ENCODE measurements around the gene LSS.

The LSS gene

GRCh38 chr21:46228345-46229051 lies at the start of gene LSS:
Gene LSS (minus strand): TSS chr21:46228774. CDS start chr21:46228745, 29 bp downstream.
- H3K27me3 ChIP-seq (replicated peaks) = no peaks in the 10 kb centered on the region
- peak; percentile 94 for DNase-seq
- in situ Hi-C loops (cut with HindIII; ENCODE audit: low pct_ligation_motif_present, low sequenced_read_pairs) = no loop called here
- no peak for TF ChIP-seq CTCF (IDR thresholded peaks at IDR 0.05; ENCODE audit: low read depth, low read length, missing control alignments)
- peak within 1 kb of the TSS; percentile 73 for H3K27ac ChIP-seq
- peaks cover 2% of the 10 kb centered on the region for H3K36me3 ChIP-seq (replicated peaks)
- peak within 1 kb of the TSS; percentile 90 for H3K4me3 ChIP-seq (ENCODE audit: low read depth, low read length)

- in situ Hi-C loops (cut with HindIII; ENCODE audit: low pct_ligation_motif_present, low sequenced_read_pairs) = no loop called here
- DNase-seq = no peak
- TF ChIP-seq CTCF (IDR thresholded peaks at IDR 0.05; ENCODE audit: low read depth, low read length, missing control alignments) = no peak
- Histone ChIP-seq H3K27me3 (replicated peaks) (no peaks in the 10 kb centered on the region), H3K36me3 (replicated peaks) (peaks cover 82% of the 10 kb centered on the region), H3K4me3 (ENCODE audit: low read depth, low read length) (no peak overlapping the region), H3K27ac (no peak overlapping the region)
Observed at GRCh38 chr21:46274797-46275390, 46.3 kb upstream of the LSS start.

- in situ Hi-C loops (cut with HindIII; ENCODE audit: low pct_ligation_motif_present, low sequenced_read_pairs) = no loop called here
- TF ChIP-seq CTCF (IDR thresholded peaks at IDR 0.05; ENCODE audit: low read depth, low read length, missing control alignments) = no peak
- Histone ChIP-seq H3K36me3 (replicated peaks) (peaks cover 82% of the 10 kb centered on the region), H3K27ac (no peak overlapping the region), H3K27me3 (replicated peaks) (no peaks in the 10 kb centered on the region), H3K4me3 (ENCODE audit: low read depth, low read length) (no peak overlapping the region)
- no peak for DNase-seq
Observed at GRCh38 chr21:46273341-46273740, 44.8 kb upstream of the LSS start.

GRCh38 chr21:46269466-46269865 lies 40.9 kb upstream of the LSS start:
- H3K27ac ChIP-seq = no peak overlapping the region
- no peak for TF ChIP-seq CTCF (IDR thresholded peaks at IDR 0.05; ENCODE audit: low read depth, low read length, missing control alignments)
- H3K36me3 ChIP-seq (replicated peaks) = peaks cover 85% of the 10 kb centered on the region
- in situ Hi-C loops (cut with HindIII; ENCODE audit: low pct_ligation_motif_present, low sequenced_read_pairs) = no loop called here
- no peak for DNase-seq
- H3K4me3 ChIP-seq (ENCODE audit: low read depth, low read length) = no peak overlapping the region
- H3K27me3 ChIP-seq (replicated peaks) = no peaks in the 10 kb centered on the region

- peaks cover 81% of the 10 kb centered on the region for H3K36me3 ChIP-seq (replicated peaks)
- H3K27ac ChIP-seq = no peak overlapping the region
- no peak for TF ChIP-seq CTCF (IDR thresholded peaks at IDR 0.05; ENCODE audit: low read depth, low read length, missing control alignments)
- no peak for DNase-seq
- no peaks in the 10 kb centered on the region for H3K27me3 ChIP-seq (replicated peaks)
- in situ Hi-C loops (cut with HindIII; ENCODE audit: low pct_ligation_motif_present, low sequenced_read_pairs) = no loop called here
- H3K4me3 ChIP-seq (ENCODE audit: low read depth, low read length) = no peak overlapping the region
Observed at GRCh38 chr21:46268371-46268770, 39.8 kb upstream of the LSS start.
